Lower leg skin (tissue), 3 donors: Measurements from ENCODE around the gene NCOA4.

Source experiments
- POLR2A ChIP-seq, 2 donors: fragments of 450-650 bp; IDR thresholded peaks; one replicate each; pipeline ENCODE4 v1.6.1; 2016 to 2017; ENCODE audit warnings: antibody characterized with exemption in 2 of 2, mild to moderate bottlenecking in 1 of 2, moderate library complexity in 1 of 2
- TF ChIP-seq, protein P1 (sequence below), 3 donors: fragments of 450-650 bp; IDR thresholded peaks; one replicate each; pipeline ENCODE4 v1.5.1; 2016; ENCODE audit warnings: antibody characterized with exemption in 3 of 3, mild to moderate bottlenecking in 3 of 3, moderate library complexity in 2 of 3

DNA sequence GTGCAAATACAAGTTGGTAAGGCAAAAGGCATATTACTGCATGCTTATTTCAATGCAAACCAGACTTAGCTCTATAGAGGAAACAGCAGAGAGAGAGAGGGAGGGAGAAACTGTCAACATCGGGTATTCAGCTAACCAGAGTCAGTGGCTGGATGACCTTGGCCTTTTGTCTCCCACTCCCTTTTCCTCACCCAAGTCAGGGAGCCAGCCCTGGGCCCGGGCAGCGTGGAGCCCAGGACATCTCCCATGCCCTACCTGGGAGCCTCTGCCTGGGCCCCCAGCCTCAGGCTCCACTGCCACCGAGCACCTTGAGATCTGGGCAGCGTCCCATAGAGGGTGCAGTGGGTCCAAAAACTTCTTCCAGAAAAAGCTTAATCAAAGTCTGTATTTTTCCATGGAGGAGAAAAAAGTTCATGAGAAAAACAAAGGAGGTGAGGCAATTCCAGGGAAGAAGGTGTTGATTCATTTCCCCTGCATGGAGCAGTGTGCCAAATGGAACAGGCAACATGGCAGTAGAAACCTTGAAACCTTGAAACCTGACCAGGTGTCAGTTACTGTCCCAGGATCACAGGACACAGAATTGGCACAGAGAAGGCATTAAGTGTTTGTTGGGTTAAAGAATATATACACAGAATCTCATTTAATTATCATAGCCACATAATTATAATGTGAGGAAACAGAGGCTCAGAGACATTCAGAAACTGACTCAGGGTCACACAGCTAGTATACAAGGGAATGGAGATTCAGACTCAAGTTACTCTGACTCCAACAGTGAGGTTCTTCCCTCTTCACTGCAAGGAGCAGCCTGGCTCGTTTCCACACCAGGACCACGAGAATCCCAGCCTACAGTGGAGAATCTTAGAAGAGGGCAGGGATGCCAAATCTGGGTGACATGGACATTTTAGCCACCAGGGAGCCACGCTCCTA is 5.8 kb upstream of the NCOA4 start:
- TF ChIP-seq POLR2A (IDR thresholded peaks at IDR 0.05), result no peak
- TF ChIP-seq, protein P1, sequence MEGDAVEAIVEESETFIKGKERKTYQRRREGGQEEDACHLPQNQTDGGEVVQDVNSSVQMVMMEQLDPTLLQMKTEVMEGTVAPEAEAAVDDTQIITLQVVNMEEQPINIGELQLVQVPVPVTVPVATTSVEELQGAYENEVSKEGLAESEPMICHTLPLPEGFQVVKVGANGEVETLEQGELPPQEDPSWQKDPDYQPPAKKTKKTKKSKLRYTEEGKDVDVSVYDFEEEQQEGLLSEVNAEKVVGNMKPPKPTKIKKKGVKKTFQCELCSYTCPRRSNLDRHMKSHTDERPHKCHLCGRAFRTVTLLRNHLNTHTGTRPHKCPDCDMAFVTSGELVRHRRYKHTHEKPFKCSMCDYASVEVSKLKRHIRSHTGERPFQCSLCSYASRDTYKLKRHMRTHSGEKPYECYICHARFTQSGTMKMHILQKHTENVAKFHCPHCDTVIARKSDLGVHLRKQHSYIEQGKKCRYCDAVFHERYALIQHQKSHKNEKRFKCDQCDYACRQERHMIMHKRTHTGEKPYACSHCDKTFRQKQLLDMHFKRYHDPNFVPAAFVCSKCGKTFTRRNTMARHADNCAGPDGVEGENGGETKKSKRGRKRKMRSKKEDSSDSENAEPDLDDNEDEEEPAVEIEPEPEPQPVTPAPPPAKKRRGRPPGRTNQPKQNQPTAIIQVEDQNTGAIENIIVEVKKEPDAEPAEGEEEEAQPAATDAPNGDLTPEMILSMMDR (IDR thresholded peaks at IDR 0.05), result no peak
